Cardiac muscle cell (in vitro differentiated cells and primary cell): Measurements from ENCODE around the gene ZDHHC13. TPM values are rescaled to one million over a fixed set of nuclear protein-coding genes. Genes with fewer than 3 reads are reported as not detected.

Experiments
- DNase-seq, 2 donors: peaks; one replicate each; pipeline versions ENCODE4 v3.0.0 to v3.0.0-alpha.2; 2010 to 2017; ENCODE audit warnings: low read depth in 1 of 2, low spot score in 1 of 2
- H3K27ac ChIP-seq: fragments of 200-600 bp; sonication (generic); 2 replicates; pipeline ENCODE4 v1.5.1; 2016
- H3K27me3 ChIP-seq: fragments of 200-600 bp; sonication (generic); 2 replicates; pipeline ENCODE4 v1.6.0; 2016; ENCODE audit warnings: control low read depth
- H3K36me3 ChIP-seq: fragments of 200-600 bp; sonication (generic); 2 replicates; pipeline ENCODE4 v1.5.1; 2016; ENCODE audit warnings: control low read depth
- H3K4me1 ChIP-seq: fragments of 200-600 bp; sonication (generic); 2 replicates; pipeline ENCODE4 v1.8.1; 2017; ENCODE audit warnings: low read depth, mild to moderate bottlenecking, mixed run types
- H3K4me3 ChIP-seq: fragments of 200-600 bp; sonication (generic); 2 replicates; pipeline ENCODE4 v1.5.1; 2016; ENCODE audit warnings: mild to moderate bottlenecking
- H3K9me3 ChIP-seq: fragments of 200-600 bp; sonication (generic); 2 replicates; pipeline ENCODE4 v1.5.1; 2017; ENCODE audit warnings: low read depth, mild to moderate bottlenecking, control low read depth
- CTCF ChIP-seq: IDR thresholded peaks from 2 replicates; pipeline ENCODE4 v1.5.1; 2012; ENCODE audit warnings: low read depth, mild to moderate bottlenecking, low read length
- polyA plus RNA-seq: library from polyadenylated mRNA; unstranded; fragments of >200 nt; fragmentation: Nextera tagmentation; extraction: Ambion mirVana; gene quantifications from 2 replicates; pipeline ENCODE4 v1.2.1, GENCODE V29; 2016
- total RNA-seq: library from RNA; depleted of rRNA; stranded (reverse); fragments of >200 nt; gene quantifications from 2 replicates; pipeline ENCODE4 v1.2.3, GENCODE V29; 2016

The ZDHHC13 gene
- total and polyA plus RNA-seq, 2 experiments from 2014 or later = 8.2 to 25.7 TPM

GRCh38 chr11:19208181-19208580, 91.2 kb downstream of the ZDHHC13 start:
- no peak for TF ChIP-seq CTCF
- Histone ChIP-seq H3K4me1 (peaks cover 31% of the 10 kb centered on the region), H3K27me3 (no peaks in the 10 kb centered on the region), H3K4me3 (no peak overlapping the region), H3K9me3 (no peaks in the 10 kb centered on the region), H3K36me3 (no peaks in the 10 kb centered on the region), H3K27ac (peak overlapping the region; percentile 96)
- no peak for DNase-seq

- Histone ChIP-seq H3K27me3 (no peaks in the 10 kb centered on the region), H3K27ac (peak overlapping the region; percentile 96), H3K4me1 (peaks cover 31% of the 10 kb centered on the region)
Observed at GRCh38 chr11:19208959-19209546, 92.1 kb downstream of the ZDHHC13 start.

GRCh38 chr11:19209617-19210370, 92.8 kb downstream of the ZDHHC13 start:
- peaks cover 31% of the 10 kb centered on the region for H3K4me1 ChIP-seq
- H3K9me3 ChIP-seq = no peaks in the 10 kb centered on the region
- DNase-seq = peak; percentile 7 to 61
- H3K36me3 ChIP-seq = no peaks in the 10 kb centered on the region
- H3K27me3 ChIP-seq = no peaks in the 10 kb centered on the region
- H3K27ac ChIP-seq = peak overlapping the region; percentile 96
- no peak overlapping the region for H3K4me3 ChIP-seq
- TF ChIP-seq CTCF = peak; percentile 2

More at GRCh38 chr11:19208959-19209546, 92.1 kb downstream of the ZDHHC13 start:
- DNase-seq = no peak
- TF ChIP-seq CTCF = no peak
- Histone ChIP-seq H3K9me3 (no peaks in the 10 kb centered on the region), H3K4me3 (no peak overlapping the region), H3K36me3 (no peaks in the 10 kb centered on the region)

- no peak for TF ChIP-seq CTCF
- Histone ChIP-seq H3K36me3 (no peaks in the 10 kb centered on the region), H3K27ac (no peak overlapping the region), H3K4me3 (no peak overlapping the region), H3K27me3 (no peaks in the 10 kb centered on the region), H3K4me1 (peaks cover 23% of the 10 kb centered on the region), H3K9me3 (no peaks in the 10 kb centered on the region)
- DNase-seq = no peak
Observed at GRCh38 chr11:19216021-19216420, 99.1 kb downstream of the ZDHHC13 start.

- Histone ChIP-seq H3K9me3 (no peaks in the 10 kb centered on the region), H3K27ac (no peak overlapping the region), H3K4me1 (peaks cover 31% of the 10 kb centered on the region), H3K27me3 (no peaks in the 10 kb centered on the region), H3K36me3 (no peaks in the 10 kb centered on the region), H3K4me3 (no peak overlapping the region)
- no peak for TF ChIP-seq CTCF
- no peak for DNase-seq
Observed at GRCh38 chr11:19216709-19217374, 99.9 kb downstream of the ZDHHC13 start.
